Activated naive CD4-positive, alpha-beta T cell treated with anti-CD3 and anti-CD28 coated beads, Interleukin-2, amount 10 ng/mL, durations not matched to agents 7 days and 5 days (primary cell): ENCODE data around the gene RAD51AP1.
A peak's percentile ranks its signal among the peaks of the same experiment; 100 is the strongest.

ENCODE experiments used
- CTCF ChIA-PET: fragments of 350-600 bp; sonication (Branson Sonifier 250); formaldehyde crosslinking; loops from one replicate; lab custom pipeline; 2021; ENCODE audit warnings: antibody characterized with exemption; lab: Charles Lee
- DNase-seq: peaks from one replicate; pipeline ENCODE4 v3.0.0-alpha.2; 2020
- H3K27ac Mint-ChIP-seq: one replicate; pipeline ENCODE4 v1.8.0; 2021; ENCODE audit warnings: mild to moderate bottlenecking, moderate library complexity, mixed read lengths
- H3K27me3 Mint-ChIP-seq: one replicate; pipeline ENCODE4 v1.8.0; 2021; ENCODE audit warnings: mild to moderate bottlenecking, mixed read lengths
- H3K36me3 Mint-ChIP-seq: one replicate; pipeline ENCODE4 v1.8.0; 2021; ENCODE audit warnings: mixed read lengths
- H3K4me1 Mint-ChIP-seq: one replicate; pipeline ENCODE4 v1.8.0; 2021; ENCODE audit warnings: mixed read lengths
- H3K4me3 Mint-ChIP-seq: one replicate; pipeline ENCODE4 v1.8.0; 2021; ENCODE audit warnings: mild to moderate bottlenecking, moderate library complexity, mixed read lengths
- H3K9me3 Mint-ChIP-seq: one replicate; pipeline ENCODE4 v1.8.0; 2021; ENCODE audit warnings: mixed read lengths

The RAD51AP1 gene

GRCh38 chr12:4530160-4530559, 8.5 kb upstream of the RAD51AP1 start:
- Mint-ChIP-seq H3K4me1 (peaks cover 3% of the 10 kb centered on the region), H3K27me3 (no peaks in the 10 kb centered on the region), H3K9me3 (no peaks in the 10 kb centered on the region), H3K36me3 (peaks cover 9% of the 10 kb centered on the region), H3K27ac (peak overlapping the region; percentile 25), H3K4me3 (no peak overlapping the region)
- no peak for DNase-seq
- CTCF ChIA-PET = interaction anchor here (0.9 to 1.7 kb wide), 3 partner anchors 10 to 108 kb away, joined by 4 to 5 read pairs (median 4); no protein-coding TSS in a partner anchor

- CTCF ChIA-PET = interaction anchor here (0.7 to 1.7 kb wide), 4 partner anchors 11 to 535 kb away, joined by 3 to 12 read pairs (median 4); no protein-coding TSS in a partner anchor
- Mint-ChIP-seq H3K9me3 (no peaks in the 10 kb centered on the region), H3K36me3 (peaks cover 6% of the 10 kb centered on the region), H3K27ac (no peak overlapping the region), H3K27me3 (no peaks in the 10 kb centered on the region), H3K4me1 (peaks cover 6% of the 10 kb centered on the region), H3K4me3 (no peak overlapping the region)
- DNase-seq = no peak
Measured at GRCh38 chr12:4530982-4531586, 7.6 kb upstream of the RAD51AP1 start.

- Mint-ChIP-seq H3K9me3 (no peaks in the 10 kb centered on the region), H3K4me3 (no peak overlapping the region), H3K27ac (no peak overlapping the region), H3K27me3 (no peaks in the 10 kb centered on the region), H3K36me3 (peaks cover 11% of the 10 kb centered on the region), H3K4me1 (peaks cover 32% of the 10 kb centered on the region)
- CTCF ChIA-PET = no interaction called here
- DNase-seq = no peak
Measured at GRCh38 chr12:4535092-4535491, 3.6 kb upstream of the RAD51AP1 start.

DNA sequence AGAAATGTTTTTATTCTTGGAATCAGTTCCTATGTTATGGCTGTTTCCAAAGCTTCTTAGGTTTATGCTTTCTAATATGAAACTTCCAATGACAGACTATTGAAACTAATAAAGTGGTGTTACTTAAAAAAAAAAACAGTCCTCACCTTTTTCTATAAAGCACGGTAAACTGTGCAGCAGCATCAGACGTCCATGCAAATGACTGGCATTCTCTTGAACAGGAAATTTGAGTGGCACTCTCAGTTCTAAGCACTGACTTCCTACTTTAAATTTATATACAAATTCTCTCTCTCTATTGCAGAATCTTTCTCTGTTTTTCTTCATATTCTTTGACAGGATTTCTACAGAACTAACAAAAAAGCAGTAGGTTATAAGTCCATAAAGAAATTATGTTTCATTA, 2.8 kb upstream of the RAD51AP1 start:
- H3K36me3 Mint-ChIP-seq = peaks cover 11% of the 10 kb centered on the region
- H3K27ac Mint-ChIP-seq = no peak overlapping the region
- DNase-seq = no peak
- no peak overlapping the region for H3K4me3 Mint-ChIP-seq
- CTCF ChIA-PET = no interaction called here
- peaks cover 36% of the 10 kb centered on the region for H3K4me1 Mint-ChIP-seq
- H3K9me3 Mint-ChIP-seq = no peaks in the 10 kb centered on the region
- H3K27me3 Mint-ChIP-seq = no peaks in the 10 kb centered on the region

DNA sequence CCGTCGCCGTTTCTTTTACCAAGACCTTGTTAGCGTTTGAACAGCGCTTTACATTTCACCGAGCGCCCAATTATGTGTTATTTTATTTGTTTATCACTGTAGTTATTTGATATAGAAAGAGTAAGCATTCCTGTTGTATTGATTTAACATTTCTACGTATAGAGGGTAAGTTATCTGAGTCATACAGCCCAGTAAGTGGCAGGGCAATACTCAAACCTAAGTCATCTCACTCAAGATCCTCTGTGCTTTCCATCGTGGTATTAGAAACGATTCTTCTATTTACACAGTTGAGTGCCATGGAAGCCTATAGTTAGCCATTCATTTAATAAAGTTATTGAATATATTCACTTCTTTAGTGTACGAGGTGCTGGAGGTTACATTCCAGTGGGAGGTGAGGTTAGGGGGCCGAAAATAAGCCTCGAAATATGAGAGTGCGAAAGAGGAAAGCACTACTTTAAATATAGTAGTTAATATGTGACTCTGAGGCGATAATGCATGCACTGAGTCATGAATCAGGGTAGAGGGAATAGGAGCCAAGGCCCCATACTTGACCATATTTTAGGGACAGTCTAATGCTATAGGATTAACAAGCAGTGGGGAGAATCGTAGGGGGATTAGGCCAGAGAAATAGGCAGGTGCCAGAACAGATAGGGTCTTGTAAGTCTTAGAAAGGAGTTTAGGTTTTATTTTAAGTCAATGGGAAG, 629 bp downstream of the RAD51AP1 start:
- Mint-ChIP-seq H3K27ac (peak overlapping the region; percentile 92), H3K36me3 (peaks cover 24% of the 10 kb centered on the region), H3K4me3 (peak overlapping the region; percentile 93), H3K4me1 (peaks cover 46% of the 10 kb centered on the region), H3K27me3 (no peaks in the 10 kb centered on the region), H3K9me3 (no peaks in the 10 kb centered on the region)
- no peak for DNase-seq
- CTCF ChIA-PET = no interaction called here

DNA sequence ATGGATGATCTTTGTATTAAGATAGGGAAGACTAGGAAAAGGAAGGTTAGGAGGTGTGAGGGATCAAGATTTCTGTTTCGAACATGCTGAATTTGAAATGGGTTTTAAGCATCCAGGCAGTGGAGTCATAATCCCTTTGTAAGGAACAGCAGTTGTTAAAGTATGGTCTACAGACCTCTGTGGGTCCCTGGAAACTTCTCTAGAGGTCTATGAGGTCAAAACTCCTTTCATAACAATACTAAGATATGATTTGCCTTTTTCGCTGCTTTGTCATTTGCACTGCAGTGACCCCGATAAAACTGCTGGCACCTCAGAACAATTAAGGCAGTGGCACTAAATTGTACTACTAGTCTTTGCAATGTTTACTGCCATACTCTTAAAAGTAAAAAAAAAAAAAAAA, 1.5 kb downstream of the RAD51AP1 start:
- Mint-ChIP-seq H3K36me3 (peaks cover 33% of the 10 kb centered on the region), H3K4me3 (peak overlapping the region; percentile 93), H3K27ac (peak overlapping the region; percentile 92), H3K4me1 (peaks cover 46% of the 10 kb centered on the region), H3K9me3 (no peaks in the 10 kb centered on the region), H3K27me3 (no peaks in the 10 kb centered on the region)
- DNase-seq = no peak
- CTCF ChIA-PET = interaction anchor here (0.6 to 1.0 kb wide), 3 partner anchors 13 to 512 kb away, joined by 3 read pairs; no protein-coding TSS in a partner anchor

DNA sequence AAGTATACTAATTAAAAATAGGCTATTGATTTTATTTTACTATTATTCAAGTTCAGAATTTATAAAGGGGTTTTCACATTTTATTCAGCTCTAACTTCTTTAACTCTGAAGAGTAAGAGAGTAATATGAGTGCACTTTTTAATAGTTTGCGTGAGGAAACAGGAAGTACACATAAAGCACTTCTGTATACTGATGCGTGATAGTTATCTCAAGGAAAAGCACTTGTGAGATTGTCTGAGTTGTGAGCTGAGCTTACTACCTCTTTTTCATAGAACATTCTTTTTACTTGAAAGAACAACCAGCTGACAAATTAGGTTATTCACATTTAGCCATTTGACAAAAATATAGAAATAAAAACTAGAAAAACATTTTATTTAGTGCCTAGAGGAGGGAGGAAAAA, 1.9 kb downstream of the RAD51AP1 start:
- DNase-seq = no peak
- Mint-ChIP-seq H3K4me3 (no peak overlapping the region), H3K9me3 (no peaks in the 10 kb centered on the region), H3K36me3 (peaks cover 36% of the 10 kb centered on the region), H3K4me1 (peaks cover 46% of the 10 kb centered on the region), H3K27ac (no peak overlapping the region), H3K27me3 (no peaks in the 10 kb centered on the region)
- CTCF ChIA-PET = interaction anchor here (0.6 to 1.0 kb wide), 3 partner anchors 13 to 513 kb away, joined by 3 read pairs; no protein-coding TSS in a partner anchor

DNA sequence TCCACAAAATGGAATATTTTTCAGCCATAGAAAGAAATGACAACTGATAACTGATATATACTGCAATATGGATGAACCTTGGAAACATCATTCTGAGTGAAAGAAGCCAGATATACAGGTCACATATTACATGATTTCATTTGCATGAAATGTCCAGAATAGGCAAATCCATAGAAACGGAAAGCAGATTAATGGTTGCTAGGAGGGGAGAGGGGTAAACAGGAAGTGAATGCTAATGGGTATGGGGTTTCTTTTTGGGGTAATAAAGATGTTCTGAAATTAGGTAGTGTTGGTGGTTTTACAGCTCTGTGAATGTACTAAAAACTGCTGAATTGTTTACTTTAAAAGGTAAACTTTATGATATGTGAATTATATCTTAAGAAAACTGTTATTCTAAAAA, 6.5 kb downstream of the RAD51AP1 start:
- no peak for DNase-seq
- H3K27me3 Mint-ChIP-seq = no peaks in the 10 kb centered on the region
- H3K4me1 Mint-ChIP-seq = peaks cover 14% of the 10 kb centered on the region
- H3K9me3 Mint-ChIP-seq = no peaks in the 10 kb centered on the region
- CTCF ChIA-PET = no interaction called here
- H3K27ac Mint-ChIP-seq = no peak overlapping the region
- no peak overlapping the region for H3K4me3 Mint-ChIP-seq
- H3K36me3 Mint-ChIP-seq = peaks cover 52% of the 10 kb centered on the region

DNA sequence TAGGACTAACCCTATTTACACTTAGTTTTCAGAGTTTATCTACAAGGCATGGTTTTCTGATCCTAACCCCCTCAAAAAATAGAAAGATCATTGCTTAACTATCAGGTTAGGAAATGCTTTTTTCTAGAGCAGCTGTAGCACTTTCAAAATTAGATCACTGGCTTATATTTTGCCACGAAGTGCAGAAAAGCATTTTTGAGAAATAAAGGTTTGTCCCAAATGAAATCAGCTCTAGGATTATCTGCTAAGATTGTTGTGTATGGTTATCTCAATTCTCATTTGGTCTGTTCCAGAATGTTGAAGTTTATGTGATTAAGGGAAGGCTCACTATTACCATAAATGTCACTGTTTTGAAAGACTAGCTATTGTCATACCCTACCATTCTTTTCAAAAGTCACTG, 13.5 kb downstream of the RAD51AP1 start:
- peaks cover 43% of the 10 kb centered on the region for H3K36me3 Mint-ChIP-seq

GRCh38 chr12:4553943-4554342, 15.3 kb downstream of the RAD51AP1 start:
- Mint-ChIP-seq H3K27me3 (no peaks in the 10 kb centered on the region), H3K4me1 (no peaks in the 10 kb centered on the region), H3K36me3 (peaks cover 38% of the 10 kb centered on the region), H3K4me3 (no peak overlapping the region), H3K9me3 (no peaks in the 10 kb centered on the region), H3K27ac (no peak overlapping the region)
- DNase-seq = no peak
- CTCF ChIA-PET = no interaction called here

More for the DNA sequence above, 13.5 kb downstream of the RAD51AP1 start:
- CTCF ChIA-PET = no interaction called here
- no peak overlapping the region for H3K27ac Mint-ChIP-seq
- no peak overlapping the region for H3K4me3 Mint-ChIP-seq
- H3K9me3 Mint-ChIP-seq = no peaks in the 10 kb centered on the region
- no peak for DNase-seq
- H3K4me1 Mint-ChIP-seq = no peaks in the 10 kb centered on the region
- H3K27me3 Mint-ChIP-seq = no peaks in the 10 kb centered on the region

GRCh38 chr12:4555804-4556203, 17.1 kb downstream of the RAD51AP1 start:
- Mint-ChIP-seq H3K27me3 (no peaks in the 10 kb centered on the region), H3K9me3 (no peaks in the 10 kb centered on the region), H3K4me1 (no peaks in the 10 kb centered on the region), H3K36me3 (peaks cover 30% of the 10 kb centered on the region), H3K4me3 (no peak overlapping the region), H3K27ac (no peak overlapping the region)
- DNase-seq = no peak
- CTCF ChIA-PET = no interaction called here

DNA sequence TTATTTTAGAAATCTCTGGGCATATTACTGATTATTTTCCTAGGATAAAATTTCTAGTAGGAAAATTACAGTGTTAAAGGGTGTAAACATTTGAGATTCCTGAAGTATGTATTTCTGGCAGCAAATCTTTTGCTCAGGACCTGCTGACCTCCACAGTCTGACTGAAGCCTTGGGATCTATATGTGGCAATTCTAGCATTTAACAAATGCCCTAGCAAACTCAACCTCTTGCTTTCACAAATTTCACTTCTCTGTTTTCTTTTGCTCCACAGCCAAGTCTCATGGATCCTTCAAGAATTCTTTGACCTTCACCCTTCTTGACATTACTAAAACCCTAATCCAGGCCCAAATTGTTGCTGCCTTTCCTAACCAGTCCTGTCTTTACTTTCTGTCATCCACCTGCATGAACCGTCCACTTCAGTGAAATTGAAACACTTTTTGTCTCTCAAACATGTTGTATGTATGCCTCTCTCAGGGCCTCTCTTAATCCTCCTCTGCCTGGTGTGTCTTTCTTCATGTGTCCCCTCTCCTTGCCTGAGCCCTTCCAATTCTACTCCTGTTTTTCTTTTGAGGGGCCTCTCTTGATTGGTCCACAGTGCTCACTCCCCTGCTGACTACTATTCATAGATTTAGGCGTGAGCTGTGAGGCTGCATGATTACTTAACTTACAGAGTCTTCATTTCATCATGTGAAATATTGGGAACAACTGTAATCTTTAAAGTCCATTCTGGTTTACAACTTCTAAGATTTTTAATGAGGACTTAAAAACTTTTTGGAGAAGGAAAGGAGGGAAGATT, 18.2 kb downstream of the RAD51AP1 start:
- CTCF ChIA-PET = no interaction called here
- H3K4me3 Mint-ChIP-seq = no peak overlapping the region
- no peaks in the 10 kb centered on the region for H3K9me3 Mint-ChIP-seq
- DNase-seq = no peak
- peaks cover 3% of the 10 kb centered on the region for H3K4me1 Mint-ChIP-seq
- H3K27me3 Mint-ChIP-seq = peaks cover 2% of the 10 kb centered on the region
- no peak overlapping the region for H3K27ac Mint-ChIP-seq
- H3K36me3 Mint-ChIP-seq = peaks cover 30% of the 10 kb centered on the region

DNA sequence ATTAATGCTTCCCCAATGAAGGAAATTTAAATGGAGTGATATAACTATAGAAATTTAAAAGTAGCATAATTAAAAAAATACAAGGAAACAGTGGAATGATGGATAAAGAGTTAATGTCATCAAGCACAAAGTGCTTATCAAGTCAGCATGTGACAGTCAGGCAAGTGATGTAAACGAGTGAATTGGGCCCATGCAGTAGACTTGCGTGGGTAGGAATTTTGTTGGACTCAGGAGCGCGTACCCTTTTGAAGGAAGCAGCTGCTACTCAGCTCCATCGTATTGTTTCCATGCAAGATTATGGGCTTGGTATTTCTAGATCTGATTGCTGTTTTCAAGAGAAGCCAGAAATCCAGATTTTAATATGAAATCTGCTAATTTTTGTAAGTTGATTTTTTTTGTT, 18.9 kb downstream of the RAD51AP1 start:
- no peak for DNase-seq
- H3K27ac Mint-ChIP-seq = no peak overlapping the region
- H3K9me3 Mint-ChIP-seq = no peaks in the 10 kb centered on the region
- H3K4me1 Mint-ChIP-seq = peaks cover 8% of the 10 kb centered on the region
- peaks cover 8% of the 10 kb centered on the region for H3K27me3 Mint-ChIP-seq
- peaks cover 34% of the 10 kb centered on the region for H3K36me3 Mint-ChIP-seq
- H3K4me3 Mint-ChIP-seq = no peak overlapping the region
- CTCF ChIA-PET = no interaction called here

GRCh38 chr12:4558171-4558570, 19.5 kb downstream of the RAD51AP1 start:
- CTCF ChIA-PET = no interaction called here
- no peaks in the 10 kb centered on the region for H3K9me3 Mint-ChIP-seq
- H3K4me1 Mint-ChIP-seq = peaks cover 12% of the 10 kb centered on the region
- H3K27ac Mint-ChIP-seq = no peak overlapping the region
- H3K4me3 Mint-ChIP-seq = no peak overlapping the region
- peaks cover 9% of the 10 kb centered on the region for H3K27me3 Mint-ChIP-seq
- DNase-seq = no peak
- H3K36me3 Mint-ChIP-seq = peaks cover 35% of the 10 kb centered on the region
